Measurements from ENCODE around the gene AMPD2. TPM values are rescaled to one million over a fixed set of nuclear protein-coding genes. Genes with fewer than 3 reads are reported as not detected.

The AMPD2 gene
- total and polyA plus RNA-seq, 2 of the 8 experiments (the other 6 are each of a cell fraction or from before 2014, with no cell fraction given), result 37.2 to 67.7 TPM

DNA sequence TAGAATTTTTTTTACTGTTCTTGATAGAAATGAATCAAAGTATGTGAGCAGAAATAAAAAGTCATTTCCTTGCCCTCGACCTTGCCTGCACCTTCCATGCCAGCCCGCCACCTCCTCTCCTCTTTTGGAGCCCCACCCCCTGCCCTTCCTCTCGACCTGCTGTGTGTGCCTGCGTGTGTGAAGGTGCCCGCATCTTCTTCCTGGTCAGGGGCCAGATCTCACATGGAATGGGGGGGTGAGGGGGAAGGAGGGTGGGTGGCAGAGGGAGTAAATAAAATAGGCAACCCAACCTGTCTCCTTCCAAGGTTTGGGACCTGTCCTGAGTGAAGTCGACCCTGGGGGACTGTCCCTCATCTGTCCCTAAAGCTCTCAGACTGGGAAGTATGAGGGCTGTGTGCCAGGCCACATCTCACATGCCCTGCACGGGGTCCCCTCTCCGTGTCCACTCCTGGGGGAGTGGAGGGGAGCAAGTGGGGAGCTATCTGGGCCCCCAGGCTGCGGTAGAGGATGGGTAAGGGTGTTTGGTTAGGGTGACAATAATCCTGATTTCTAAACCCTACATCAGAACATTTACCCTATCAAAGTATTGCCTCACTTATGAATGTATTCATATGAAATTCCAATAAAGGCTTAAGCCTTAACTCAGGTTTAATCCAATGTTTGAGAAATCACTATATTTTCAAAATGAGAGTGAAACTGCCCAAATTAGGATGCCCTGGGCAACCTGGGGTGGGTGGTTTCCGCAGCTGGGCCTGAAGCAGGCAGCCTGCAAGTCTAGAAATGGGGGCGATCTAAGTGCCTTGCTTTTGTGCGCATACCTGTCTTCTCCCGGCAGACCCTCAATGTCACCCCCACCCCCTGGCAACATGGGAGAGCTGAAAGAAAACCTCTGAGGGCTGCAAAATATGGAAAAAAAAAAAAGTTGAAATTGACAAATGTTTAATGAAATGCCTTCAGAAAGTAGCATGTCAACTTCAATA, 15.4 kb downstream of the AMPD2 start (continued):
- TF ChIP-seq POU5F1 (IDR thresholded peaks at IDR 0.05; ENCODE audit: low read depth, low read length) (no peak), POLR2A (IDR thresholded peaks at IDR 0.05; ENCODE audit: control extremely low read depth in 1 of 2, low read depth in 2 of 2, low read length in 2 of 2) (no peak), KDM4A (IDR thresholded peaks at IDR 0.05; ENCODE audit: low read depth, low read length, severe bottlenecking) (no peak), EGR1 (IDR thresholded peaks at IDR 0.05; ENCODE audit: borderline replicate concordance, low read depth, low read length) (no peak), NRF1 (IDR thresholded peaks at IDR 0.05; ENCODE audit: low read depth, low read length) (no peak), ZNF274 (IDR thresholded peaks at IDR 0.05; ENCODE audit: borderline replicate concordance, extremely low read depth, low read length) (no peak), RNF2 (IDR thresholded peaks at IDR 0.05; ENCODE audit: borderline replicate concordance, low read depth, low read length, missing control alignments, poor library complexity, severe bottlenecking) (no peak), TAF7 (optimal IDR thresholded peaks at IDR 0.05; ENCODE audit: borderline replicate concordance, low read depth, low read length) (no peak), CBX5 (IDR thresholded peaks at IDR 0.05; ENCODE audit: low read depth, low read length) (no peak), EP300 (IDR thresholded peaks at IDR 0.05; ENCODE audit: borderline replicate concordance in 1 of 2, low read depth in 2 of 2, low read length in 2 of 2) (no peak)

All from H1 (cell line).